PC-3 (cell line): Measurements from ENCODE around the gene RBP3.

ENCODE experiments used
- CTCF ChIP-seq: fragments of 300-600 bp; sonication (generic); conservative IDR thresholded peaks from 2 replicates; pipeline ENCODE4 v1.5.1; 2017; ENCODE audit warnings: antibody characterized with exemption, low read depth, mild to moderate bottlenecking, low read length
- EZH2 ChIP-seq: fragments of 300-600 bp; sonication (generic); IDR thresholded peaks from one replicate; pipeline ENCODE4 v1.6.1; 2017; ENCODE audit warnings: antibody characterized with exemption, mild to moderate bottlenecking, low read length; ENCODE audit not compliant: unreplicated experiment
- EZH2phosphoT487 ChIP-seq: fragments of 300-600 bp; sonication (generic); IDR thresholded peaks from 2 replicates; pipeline ENCODE4 v1.6.1; 2018; ENCODE audit warnings: mild to moderate bottlenecking, antibody characterized with exemption, low read length, borderline replicate concordance

- TF ChIP-seq CTCF (no peak), EZH2 (no peak), EZH2phosphoT487 (no peak)
These were observed 6.7 kb downstream of the RBP3 start for GRCh38 chr10:47354900-47355299.
